ENCODE measurements around the gene LRP1.

Gene LRP1

DNA sequence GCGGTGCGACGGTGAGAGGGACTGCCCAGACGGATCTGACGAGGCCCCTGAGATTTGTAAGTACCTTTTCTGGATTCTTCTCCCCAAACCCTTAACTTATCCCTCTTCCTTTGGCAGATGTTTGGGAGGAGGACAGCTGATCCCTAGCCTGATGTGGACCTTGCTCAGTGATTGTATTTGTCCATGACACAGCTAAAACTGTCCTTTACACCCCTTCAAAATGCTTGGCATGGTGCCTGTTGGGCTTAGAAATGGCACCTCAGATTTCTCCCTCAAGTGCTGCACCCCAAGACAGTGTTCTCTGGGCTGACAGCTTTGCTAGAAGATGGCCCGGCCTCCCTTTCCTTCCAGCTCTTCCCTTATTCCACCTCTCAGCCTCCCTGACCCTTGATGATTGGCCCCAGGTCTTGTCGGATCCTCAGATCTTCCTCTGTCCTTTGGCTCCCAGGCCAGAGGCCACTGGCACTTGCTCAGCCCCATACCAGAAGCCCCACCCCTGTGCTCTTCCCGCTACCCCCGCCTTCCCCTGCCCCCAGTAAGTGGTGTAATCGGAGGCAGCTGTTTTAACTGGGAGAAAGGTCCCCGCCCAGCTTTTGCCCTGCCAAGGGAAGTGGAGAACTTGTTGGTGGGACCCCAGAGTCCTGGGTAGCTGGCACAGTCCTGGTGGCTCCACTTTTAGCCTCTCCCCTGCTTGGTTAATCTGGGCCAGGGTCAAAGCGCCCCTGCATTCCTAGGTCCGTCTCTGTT is 10.4 kb downstream of the LRP1 start:
- DNase-seq: no peak

- no peak for DNase-seq
Observed at GRCh38 chr12:57139796-57140649, 11.7 kb downstream of the LRP1 start.

- no peak for DNase-seq
Observed at GRCh38 chr12:57141249-57141648, 13.0 kb downstream of the LRP1 start.

DNA sequence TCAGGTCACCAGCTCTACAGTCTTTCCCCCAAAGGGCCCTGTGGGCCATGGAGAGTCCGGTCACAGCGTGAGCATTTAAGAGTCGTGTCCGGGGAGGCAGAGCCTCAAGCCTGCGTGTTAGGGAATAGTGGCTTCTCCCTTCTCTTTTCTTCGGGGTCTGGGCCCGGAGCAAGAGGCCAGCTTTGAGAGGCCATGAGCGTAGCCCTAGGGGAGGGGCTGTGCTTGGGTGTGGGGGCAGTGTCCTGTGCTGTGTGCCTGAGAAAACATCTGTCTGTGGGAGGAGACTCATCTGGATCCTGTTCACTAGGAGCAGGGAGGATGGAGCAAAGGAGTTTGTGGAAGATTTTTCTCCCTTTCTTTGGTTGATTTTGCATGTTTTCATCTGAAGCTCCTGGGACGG is 13.8 kb downstream of the LRP1 start:
- no peak for DNase-seq

DNA sequence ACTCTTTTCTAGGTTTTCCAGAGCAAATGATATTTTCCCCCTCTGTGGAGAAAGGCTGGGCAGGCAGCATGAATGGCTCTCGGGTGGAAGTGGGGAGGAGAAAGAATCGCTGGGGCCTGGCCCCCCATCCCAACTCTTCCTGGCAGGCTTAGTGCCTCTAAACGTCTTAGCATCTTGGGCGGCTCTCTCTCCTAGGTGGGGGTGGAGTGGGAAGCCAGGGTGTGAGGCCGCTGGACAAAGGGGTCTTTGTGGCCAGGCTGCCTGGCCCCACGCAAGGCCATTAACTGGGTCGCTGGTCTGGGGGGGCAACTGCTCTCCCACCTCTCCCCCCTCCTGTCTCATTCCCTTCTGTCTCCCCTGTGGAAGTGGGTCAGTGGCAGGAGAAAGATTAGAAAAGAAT is 14.4 kb downstream of the LRP1 start:
- no peak for DNase-seq

- DNase-seq: no peak
Observed at GRCh38 chr12:57143454-57143853, 15.2 kb downstream of the LRP1 start.

GRCh38 chr12:57145460-57146059 is 17.3 kb downstream of the LRP1 start:
- DNase-seq: no peak

GRCh38 chr12:57146092-57146491 is 17.8 kb downstream of the LRP1 start:
- no peak for DNase-seq

GRCh38 chr12:57146961-57147944 is 19.0 kb downstream of the LRP1 start, which contains the start of gene LRP1-AS:
TSS of gene LRP1-AS (minus strand) at chr12:57147619.
- peak; percentile 89 for DNase-seq

DNA sequence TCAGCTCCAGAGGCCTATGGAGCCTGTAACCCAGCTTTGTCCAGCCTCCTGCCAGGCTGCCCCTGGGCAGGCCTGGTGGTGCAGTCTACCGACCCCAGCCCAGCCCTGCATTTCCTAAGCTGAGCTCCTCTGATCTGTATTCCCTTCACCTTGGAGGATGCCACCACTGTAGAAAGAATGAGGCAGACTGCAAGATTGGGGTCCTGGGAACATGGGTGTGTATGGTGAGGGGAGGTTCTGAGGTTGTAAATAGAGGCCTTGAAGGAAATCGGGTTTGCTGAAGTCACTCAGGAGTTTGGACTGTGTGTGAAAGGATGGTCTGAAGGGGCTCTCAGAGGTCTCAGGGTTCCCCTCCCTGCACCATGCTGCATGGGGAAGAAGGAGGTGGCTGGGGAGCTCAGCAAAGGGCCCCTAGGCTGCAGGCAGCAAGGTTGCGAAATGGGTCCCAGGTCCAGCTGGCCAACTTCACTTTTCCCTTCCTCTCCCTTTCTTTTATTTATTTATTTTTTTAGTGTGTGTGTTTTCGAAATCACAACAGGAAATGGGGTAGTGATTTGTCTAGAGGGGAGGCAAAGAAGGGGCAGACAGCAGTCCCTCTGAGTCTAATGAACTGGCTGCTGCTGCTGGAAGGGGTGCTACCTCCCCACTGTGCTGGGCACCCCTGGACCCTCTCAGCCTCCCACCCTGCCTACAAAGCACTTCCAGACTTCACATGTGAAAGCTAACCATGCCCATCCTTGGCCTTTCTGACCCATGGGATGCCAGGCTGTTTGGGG is 20.4 kb downstream of the LRP1 start:
- DNase-seq: no peak

DNA sequence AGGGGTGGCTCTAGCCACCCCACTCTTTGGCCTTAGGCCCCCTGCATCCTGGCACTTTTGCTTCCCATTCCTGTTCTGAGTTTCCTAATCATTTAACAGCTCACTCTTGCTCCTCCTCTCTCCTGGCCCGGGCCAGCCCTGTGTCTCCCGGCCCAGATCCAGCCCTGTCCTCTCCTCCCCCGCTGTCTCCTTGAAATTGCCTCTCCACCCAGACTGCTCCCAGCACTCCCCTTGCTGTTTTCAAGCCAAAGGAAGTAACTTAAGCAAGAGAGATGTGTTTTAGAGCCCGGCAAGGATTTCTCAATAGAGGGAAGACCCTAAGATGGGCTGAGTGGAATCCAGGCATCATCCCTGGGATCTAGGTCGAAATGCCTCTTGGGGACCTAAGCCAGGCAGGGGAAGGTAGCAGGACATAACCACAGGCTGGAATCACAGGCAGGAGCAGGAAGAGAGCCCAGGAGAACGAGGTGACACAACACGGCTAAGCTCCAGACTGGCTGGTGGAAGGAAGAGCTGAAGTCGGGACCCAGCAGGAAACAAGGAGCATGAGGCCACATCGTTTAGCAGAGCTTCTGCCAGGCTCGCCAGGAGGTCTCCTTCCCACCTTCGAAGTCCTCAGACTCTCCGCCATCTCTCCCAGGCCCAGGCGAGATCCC is 21.1 kb downstream of the LRP1 start:
- no peak for DNase-seq

GRCh38 chr12:57150400-57151000 is 22.2 kb downstream of the LRP1 start:
- DNase-seq: no peak

DNA sequence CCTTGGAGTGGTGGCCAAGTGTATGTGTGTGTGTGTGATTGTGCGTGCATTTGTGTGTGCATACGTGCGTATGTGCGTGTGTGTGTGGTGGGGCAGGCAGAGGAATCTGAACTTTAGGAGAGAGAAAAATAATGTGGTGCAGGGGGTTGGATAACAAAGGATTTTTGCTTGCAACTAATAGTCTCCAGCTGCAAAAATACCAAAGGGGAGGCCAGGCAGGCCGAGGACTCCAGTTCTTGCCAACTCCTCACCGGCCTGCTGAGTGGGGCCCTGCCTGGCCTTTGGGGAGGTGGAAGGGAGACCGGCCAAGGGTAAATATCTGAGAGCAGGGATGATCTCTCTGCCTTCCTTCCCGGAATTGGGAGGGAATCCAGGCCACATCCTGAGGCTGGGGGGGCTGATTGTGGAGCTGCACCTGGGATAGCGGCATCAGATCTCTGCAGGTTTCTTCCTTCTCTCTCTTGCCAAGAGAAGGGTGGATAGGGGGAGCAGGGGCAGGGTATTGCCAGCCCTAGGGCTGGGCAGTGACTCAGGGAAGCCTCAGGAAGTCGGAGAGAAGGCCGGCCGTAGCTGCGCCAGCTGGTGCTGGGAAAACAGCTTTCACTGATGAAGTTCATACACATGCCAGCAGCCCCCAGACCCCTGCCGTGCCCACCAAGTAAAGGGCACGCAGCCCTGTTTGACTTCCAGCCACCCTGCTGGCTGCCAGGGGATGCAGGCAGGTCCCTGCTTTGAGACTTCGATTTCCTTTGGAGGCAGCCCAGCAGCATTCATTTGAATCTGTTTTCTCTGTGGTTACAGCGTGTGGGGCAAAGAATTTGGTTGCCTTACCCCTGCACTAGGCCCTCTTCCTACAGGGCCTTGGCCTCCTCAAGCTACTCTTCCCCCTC is 23.7 kb downstream of the LRP1 start:
- no peak for DNase-seq

GRCh38 chr12:57152639-57153038 is 24.4 kb downstream of the LRP1 start:
- no peak for DNase-seq

- no peak for DNase-seq
Observed at GRCh38 chr12:57153415-57153997, 25.2 kb downstream of the LRP1 start.

- DNase-seq: no peak
Observed at GRCh38 chr12:57154076-57154475, 25.8 kb downstream of the LRP1 start.

DNA sequence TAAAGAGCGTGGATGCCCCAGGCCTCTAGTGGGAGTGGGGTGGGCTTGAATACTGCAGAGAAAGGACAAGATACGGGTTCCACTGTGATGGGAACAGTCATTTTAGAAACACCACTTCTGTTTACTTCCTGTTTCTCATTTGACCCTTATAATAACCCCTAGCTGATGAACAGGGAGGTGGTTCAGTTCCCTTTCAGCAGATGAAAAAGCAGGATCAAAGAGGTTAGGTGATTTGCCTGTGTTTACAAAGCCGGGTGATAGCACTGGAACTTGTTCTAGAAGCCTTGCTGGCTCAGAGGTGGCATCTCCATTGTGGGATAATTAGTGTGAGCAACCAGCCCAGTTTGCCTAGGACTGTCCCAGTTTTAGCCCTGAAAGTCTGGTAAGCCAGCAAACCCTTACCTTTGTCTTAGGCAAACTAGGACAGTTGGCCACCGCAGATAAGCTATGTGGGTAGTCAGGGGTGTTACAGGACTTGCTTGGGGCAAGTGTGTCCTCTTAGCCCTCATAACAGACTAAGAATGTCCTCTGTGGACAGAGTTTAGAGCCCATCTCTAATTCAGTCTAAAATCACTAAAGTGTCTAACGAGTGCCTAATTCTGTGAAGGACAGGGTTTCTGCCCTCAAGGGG is 26.6 kb downstream of the LRP1 start:
- DNase-seq: no peak

DNA sequence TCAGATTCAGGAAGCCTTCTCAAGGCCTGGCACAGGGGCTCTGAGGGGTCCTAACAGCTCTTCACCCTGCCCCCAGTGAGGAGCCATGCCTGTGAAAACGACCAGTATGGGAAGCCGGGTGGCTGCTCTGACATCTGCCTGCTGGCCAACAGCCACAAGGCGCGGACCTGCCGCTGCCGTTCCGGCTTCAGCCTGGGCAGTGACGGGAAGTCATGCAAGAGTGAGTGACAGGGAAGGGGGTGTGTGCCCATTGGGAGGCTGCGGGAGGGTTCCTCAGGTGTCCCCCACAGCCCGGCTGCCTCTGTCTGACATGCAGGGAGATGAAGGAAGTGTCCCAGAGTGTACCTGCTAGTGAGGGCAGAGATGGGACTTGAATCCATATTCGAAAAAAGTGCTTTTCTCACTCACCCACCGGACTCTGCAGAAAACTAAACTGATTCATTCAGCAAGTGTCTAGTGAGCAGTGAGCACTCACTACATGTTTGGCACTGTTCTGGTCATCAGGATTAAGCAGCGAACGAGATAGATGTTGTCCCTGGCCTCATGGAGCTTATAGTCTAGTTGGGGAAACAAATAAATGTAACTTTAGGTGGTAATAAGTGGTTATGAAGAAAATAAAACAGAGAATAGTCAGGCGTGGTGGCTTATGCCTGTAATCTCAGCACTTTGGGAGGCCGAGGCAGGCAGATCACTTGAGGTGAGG is 28.6 kb downstream of the LRP1 start:
- DNase-seq: no peak
